ENCODE measurements around the gene SUPT16H.
"Not testable (repeated sequence)": the region's sequence is repeated elsewhere in the genome, so short reads cannot be mapped to it uniquely, and the experiment has no call there.

SUPT16H gene

GRCh38 chr14:21384494-21384851 lies 654 bp upstream of the SUPT16H start:
- TF ChIP-seq, protein P1, sequence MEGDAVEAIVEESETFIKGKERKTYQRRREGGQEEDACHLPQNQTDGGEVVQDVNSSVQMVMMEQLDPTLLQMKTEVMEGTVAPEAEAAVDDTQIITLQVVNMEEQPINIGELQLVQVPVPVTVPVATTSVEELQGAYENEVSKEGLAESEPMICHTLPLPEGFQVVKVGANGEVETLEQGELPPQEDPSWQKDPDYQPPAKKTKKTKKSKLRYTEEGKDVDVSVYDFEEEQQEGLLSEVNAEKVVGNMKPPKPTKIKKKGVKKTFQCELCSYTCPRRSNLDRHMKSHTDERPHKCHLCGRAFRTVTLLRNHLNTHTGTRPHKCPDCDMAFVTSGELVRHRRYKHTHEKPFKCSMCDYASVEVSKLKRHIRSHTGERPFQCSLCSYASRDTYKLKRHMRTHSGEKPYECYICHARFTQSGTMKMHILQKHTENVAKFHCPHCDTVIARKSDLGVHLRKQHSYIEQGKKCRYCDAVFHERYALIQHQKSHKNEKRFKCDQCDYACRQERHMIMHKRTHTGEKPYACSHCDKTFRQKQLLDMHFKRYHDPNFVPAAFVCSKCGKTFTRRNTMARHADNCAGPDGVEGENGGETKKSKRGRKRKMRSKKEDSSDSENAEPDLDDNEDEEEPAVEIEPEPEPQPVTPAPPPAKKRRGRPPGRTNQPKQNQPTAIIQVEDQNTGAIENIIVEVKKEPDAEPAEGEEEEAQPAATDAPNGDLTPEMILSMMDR (conservative IDR thresholded peaks at IDR 0.05; ENCODE audit: low read depth, low read length): no peak
- no peak for DNase-seq (ENCODE audit: low read depth)
- peak overlapping the region; percentile 98 for H3K4me3 ChIP-seq (ENCODE audit: low read length)

DNA sequence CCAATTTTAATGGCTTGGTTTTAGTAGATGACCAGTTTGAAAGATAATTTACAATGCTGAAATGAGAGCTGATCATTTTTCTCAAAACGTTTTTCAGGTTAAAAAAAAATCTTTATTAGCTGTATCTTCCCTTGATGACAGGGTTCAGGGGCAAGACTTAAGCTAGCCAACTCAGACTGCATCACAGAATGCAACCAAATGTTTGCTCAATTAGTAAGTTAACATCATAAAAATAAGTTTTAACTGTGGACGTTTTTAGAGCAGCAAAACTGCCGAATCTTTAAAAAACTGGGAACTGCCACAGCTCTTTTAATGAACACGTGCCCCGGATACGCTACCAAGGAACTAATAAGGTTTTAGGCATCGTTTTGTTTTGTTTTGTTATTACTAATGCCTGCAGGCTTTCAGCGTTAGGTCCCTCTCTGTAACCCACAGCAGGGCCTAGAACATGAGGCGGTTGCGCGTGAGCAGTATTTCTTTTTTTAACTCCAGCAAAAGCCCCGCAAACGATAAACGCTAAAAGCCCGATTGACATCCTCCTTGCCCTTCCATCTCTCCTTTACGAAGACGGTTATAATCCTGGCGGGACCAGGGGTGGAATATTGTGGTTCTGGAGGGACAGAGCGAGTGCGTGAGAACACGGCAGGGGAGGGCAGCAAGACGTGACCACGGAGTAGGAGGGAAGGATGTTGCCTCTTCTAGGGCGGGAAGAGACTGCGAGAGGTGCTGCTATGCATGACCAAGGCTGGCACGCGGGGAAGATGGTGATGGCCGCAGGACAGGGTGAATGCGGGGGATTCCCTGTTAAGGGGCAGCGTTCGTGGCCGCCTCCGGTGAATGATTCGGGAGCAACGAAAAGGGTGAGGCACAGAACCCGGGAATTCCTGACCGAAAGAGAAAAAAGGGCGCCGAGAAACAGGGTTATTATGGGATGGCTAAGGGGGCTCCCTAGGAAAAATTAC lies 652 bp downstream of the SUPT16H start:
- peak overlapping the region; percentile 98 for H3K4me3 ChIP-seq (ENCODE audit: low read length)
- DNase-seq (ENCODE audit: low read depth): peak; percentile 5
- TF ChIP-seq, protein P1 (conservative IDR thresholded peaks at IDR 0.05; ENCODE audit: low read depth, low read length): no peak

DNA sequence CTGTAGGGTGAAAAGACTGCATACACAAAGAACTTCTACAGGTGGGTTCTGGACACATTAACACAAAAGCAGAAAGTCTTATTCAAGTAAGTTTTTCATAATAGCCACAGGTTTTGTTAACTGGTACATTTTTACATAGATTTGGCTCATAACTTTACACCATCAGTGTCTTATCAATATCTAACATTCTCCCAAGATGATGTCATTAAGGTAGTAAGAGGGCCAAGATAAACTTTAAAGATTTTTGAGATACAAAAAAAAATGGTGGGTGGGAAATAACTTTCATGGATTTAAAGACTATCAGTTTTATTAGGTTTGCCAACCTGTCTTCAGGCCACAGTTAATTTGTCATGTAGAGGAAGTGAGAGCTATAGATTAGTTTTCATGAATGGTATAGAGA lies 1.7 kb downstream of the SUPT16H start:
- peak overlapping the region; percentile 98 for H3K4me3 ChIP-seq (ENCODE audit: low read length)
- DNase-seq (ENCODE audit: low read depth): no peak
- TF ChIP-seq, protein P1 (conservative IDR thresholded peaks at IDR 0.05; ENCODE audit: low read depth, low read length): no peak

- H3K4me3 ChIP-seq (ENCODE audit: low read length): no peak overlapping the region
- DNase-seq (ENCODE audit: low read depth): no peak
- TF ChIP-seq, protein P1 (conservative IDR thresholded peaks at IDR 0.05; ENCODE audit: low read depth, low read length): no peak
Measured at GRCh38 chr14:21379338-21379737, 4.5 kb downstream of the SUPT16H start.

DNA sequence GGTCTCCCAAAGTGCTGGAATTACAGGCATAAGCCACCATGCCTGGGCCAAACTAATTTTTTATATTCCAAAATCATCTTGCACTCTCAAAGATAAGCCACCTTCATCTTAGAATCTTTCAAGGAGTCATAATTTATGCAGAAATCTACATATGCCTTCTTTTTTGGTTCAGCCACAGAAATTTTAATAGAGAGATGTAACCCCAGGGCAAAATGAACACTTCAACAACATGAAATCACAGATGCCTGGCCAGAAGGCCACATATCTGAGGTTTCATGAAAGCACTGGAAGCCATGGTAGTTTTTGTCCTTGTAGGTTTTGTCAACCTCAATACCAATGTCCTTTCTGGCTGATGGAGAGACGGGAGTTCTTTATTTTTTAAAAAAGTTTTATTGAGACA lies 9.8 kb downstream of the SUPT16H start:
- no peak for DNase-seq (ENCODE audit: low read depth)
- no peak overlapping the region for H3K4me3 ChIP-seq (ENCODE audit: low read length)
- TF ChIP-seq, protein P1 (conservative IDR thresholded peaks at IDR 0.05; ENCODE audit: low read depth, low read length): no peak

DNA sequence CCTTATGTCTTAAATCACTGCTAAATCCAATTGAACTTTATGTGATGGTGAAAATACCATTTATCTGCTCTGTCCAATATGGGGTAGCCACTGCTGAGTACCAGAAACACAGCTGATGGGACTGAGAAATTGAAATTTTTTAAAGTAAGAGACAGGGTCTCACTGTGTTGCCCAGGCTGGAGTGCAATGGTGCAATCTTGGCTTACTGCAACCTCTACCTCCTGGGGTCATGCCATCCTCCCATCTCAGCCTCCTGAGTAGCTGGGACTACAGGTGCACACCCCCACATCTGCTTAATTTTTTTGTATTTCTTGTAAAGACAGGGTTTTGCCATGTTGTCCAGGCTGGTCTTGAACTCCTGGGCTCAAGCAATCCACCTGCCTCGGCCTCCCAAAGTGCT lies 11.0 kb downstream of the SUPT16H start:
- not testable (repeated sequence) for DNase-seq (ENCODE audit: low read depth); H3K4me3 ChIP-seq (ENCODE audit: low read length)

DNA sequence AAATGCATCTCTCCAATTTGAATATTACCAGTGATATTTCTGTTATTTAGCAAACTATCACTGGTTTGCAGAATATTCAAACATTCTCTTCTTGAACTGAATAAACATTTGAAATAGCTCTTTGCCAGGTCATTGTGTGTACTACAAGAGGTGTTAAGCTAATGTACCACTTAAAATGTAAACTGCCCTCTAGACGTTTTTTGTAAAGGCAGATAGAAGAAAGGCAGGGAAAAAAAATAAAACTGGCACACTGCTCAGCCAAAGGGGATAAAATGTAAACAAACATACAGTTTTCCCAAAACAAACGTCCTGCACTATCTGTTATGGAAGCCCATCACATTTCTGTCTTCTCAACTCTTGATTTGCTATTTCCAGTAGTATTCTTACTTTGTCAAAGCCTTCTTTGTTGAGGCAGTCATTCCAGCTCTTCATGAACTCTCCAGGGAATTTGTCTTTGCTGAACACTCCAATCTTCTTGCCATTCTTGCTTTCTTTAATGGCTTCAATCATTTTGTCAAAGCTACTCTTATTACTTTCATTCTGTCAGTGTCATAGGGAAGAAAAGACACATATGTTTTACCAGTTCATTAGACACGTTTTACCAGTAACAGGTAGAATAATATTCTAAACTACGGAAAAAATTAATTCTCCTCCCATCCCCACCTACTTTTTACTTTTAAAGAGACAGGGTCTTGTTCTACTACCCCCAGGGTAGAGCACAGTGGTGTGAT lies 13.7 kb downstream of the SUPT16H start:
- H3K4me3 ChIP-seq (ENCODE audit: low read length): no peak overlapping the region
- TF ChIP-seq, protein P1 (conservative IDR thresholded peaks at IDR 0.05; ENCODE audit: low read depth, low read length): no peak
- DNase-seq (ENCODE audit: low read depth): no peak
